HepG2 (cell line): Measurements from ENCODE around the gene UBXN2A. TPM values are rescaled to one million over a fixed set of nuclear protein-coding genes. Genes with fewer than 3 reads are reported as not detected.

Experiments used
- ARID3A ChIP-seq: IDR thresholded peaks from 2 replicates; pipeline ENCODE4 v1.6.1; 2012; ENCODE audit warnings: low read depth, low read length, improper control_type of control experiment
- ATF2 ChIP-seq: sonication (generic); formaldehyde crosslinking; IDR thresholded peaks from 2 replicates; pipeline ENCODE4 v1.4.0; 2020; ENCODE audit warnings: missing genetic modification reagents
- CBX5 ChIP-seq: sonication (generic); formaldehyde crosslinking; IDR thresholded peaks from 2 replicates; pipeline ENCODE4 v1.4.0; 2020; ENCODE audit warnings: missing genetic modification reagents, borderline replicate concordance
- CEBPG ChIP-seq: IDR thresholded peaks from 2 replicates; pipeline ENCODE4 v1.6.1; 2016
- FIP1L1 ChIP-seq: fragments of 200-400 bp; formaldehyde crosslinking; IDR thresholded peaks from 2 replicates; pipeline ENCODE4 v1.6.1; 2018; ENCODE audit warnings: low read depth, mild to moderate bottlenecking, low read length, moderate library complexity, borderline replicate concordance; ENCODE audit not compliant: insufficient read depth
- FOXA1 ChIP-seq, 2 experiments: fragments of 450-650 bp in 1 of 2; sonication (generic) in 1 of 2; formaldehyde crosslinking in 1 of 2; IDR thresholded peaks; 2 replicates each; pipeline versions ENCODE4 v1.4.0 to v1.6.1; 2016 to 2020; ENCODE audit warnings: missing genetic modification reagents in 1 of 2
- FOXO4 ChIP-seq: sonication (generic); formaldehyde crosslinking; conservative IDR thresholded peaks from 2 replicates; pipeline ENCODE4 v1.8.1; 2023; ENCODE audit warnings: missing genetic modification reagents
- FOXP4 ChIP-seq: sonication (generic); formaldehyde crosslinking; IDR thresholded peaks from 2 replicates; pipeline ENCODE4 v1.4.0; 2020; ENCODE audit warnings: missing genetic modification reagents
- GMEB1 ChIP-seq: sonication (generic); formaldehyde crosslinking; IDR thresholded peaks from 2 replicates; pipeline ENCODE4 v1.5.1; 2020; ENCODE audit warnings: missing genetic modification reagents, mild to moderate bottlenecking, borderline replicate concordance
- HHEX ChIP-seq: IDR thresholded peaks from 2 replicates; pipeline ENCODE4 v1.6.1; 2016; ENCODE audit warnings: control low read depth
- KDM5A ChIP-seq: fragments of 200-600 bp; sonication (generic); IDR thresholded peaks from 2 replicates; pipeline ENCODE4 v1.7.0; 2018; ENCODE audit warnings: antibody characterized with exemption, mild to moderate bottlenecking, low read length, borderline replicate concordance
- KLF6 ChIP-seq: IDR thresholded peaks from 2 replicates; pipeline ENCODE4 v1.8.0; 2016; ENCODE audit warnings: missing biosample characterization, missing genetic modification reagents
- MIER2 ChIP-seq: IDR thresholded peaks from 2 replicates; pipeline ENCODE4 v1.6.1; 2016; ENCODE audit warnings: missing biosample characterization, missing genetic modification reagents
- MTF1 ChIP-seq: sonication (generic); formaldehyde crosslinking; IDR thresholded peaks from 2 replicates; pipeline ENCODE4 v1.5.0; 2020; ENCODE audit warnings: missing genetic modification reagents
- NBN ChIP-seq: fragments of 450-650 bp; conservative IDR thresholded peaks from 2 replicates; pipeline ENCODE4 v1.6.1; 2017
- NFATC3 ChIP-seq: sonication (generic); formaldehyde crosslinking; IDR thresholded peaks from 2 replicates; pipeline ENCODE4 v1.5.1; 2020; ENCODE audit warnings: mild to moderate bottlenecking, missing genetic modification reagents
- PAX8 ChIP-seq: sonication (generic); formaldehyde crosslinking; IDR thresholded peaks from 2 replicates; pipeline ENCODE4 v1.8.0; 2022; ENCODE audit warnings: mild to moderate bottlenecking, missing genetic modification reagents, borderline replicate concordance
- RBAK ChIP-seq: sonication (generic); formaldehyde crosslinking; IDR thresholded peaks from 2 replicates; pipeline ENCODE4 v1.5.1; 2020; ENCODE audit warnings: mild to moderate bottlenecking, missing genetic modification reagents
- STAT5B ChIP-seq: sonication (generic); formaldehyde crosslinking; IDR thresholded peaks from 2 replicates; pipeline ENCODE4 v1.4.0; 2020; ENCODE audit warnings: missing genetic modification reagents
- ZNF510 ChIP-seq: sonication (generic); formaldehyde crosslinking; IDR thresholded peaks from 2 replicates; pipeline ENCODE4 v1.4.0; 2020; ENCODE audit warnings: low read depth, mild to moderate bottlenecking, missing genetic modification reagents
- ZNF652 ChIP-seq: IDR thresholded peaks from 2 replicates; pipeline ENCODE4 v1.6.1; 2016; ENCODE audit warnings: low read depth, borderline replicate concordance
- ZNF75D ChIP-seq: sonication (generic); formaldehyde crosslinking; IDR thresholded peaks from 2 replicates; pipeline ENCODE4 v1.8.1; 2023; ENCODE audit warnings: missing genetic modification reagents, mild to moderate bottlenecking, borderline replicate concordance
- polyA plus RNA-seq, 8 experiments: library from polyadenylated mRNA; depleted of rRNA in 3 of 8; stranded (reverse) in 7 of 8; unstranded in 1 of 8; fragments of >200 nt; fragmentation: Illumina TruSeq in 4 of 8; extraction: Trizol in 4 of 8; gene quantifications; 2 replicates each; pipeline versions ENCODE4 v1.2.1 to v1.2.3, GENCODE V29; 2011 to 2016; ENCODE audit warnings: low read depth in 4 of 8, missing spikeins in 1 of 8, mixed read lengths in 1 of 8; ENCODE audit not compliant: insufficient read depth in 1 of 8
- total RNA-seq, 5 experiments: library from RNA; depleted of rRNA; stranded (reverse); fragments of >200 nt; fragmentation: Illumina TruSeq; extraction: Trizol; gene quantifications; 2 replicates each; pipeline ENCODE4 v1.2.3, GENCODE V29; 2016; ENCODE audit warnings: low read depth in 1 of 5

Gene UBXN2A
- total and polyA plus RNA-seq, 2 of the 13 experiments (the other 11 are each of a cell fraction or from before 2014, with no cell fraction given) = 8.3 to 20.9 TPM

GRCh38 chr2:24022324-24022974 lies 82.2 kb downstream of the UBXN2A start (continued):
- TF ChIP-seq PAX8 (CRISPR knock-in tag) = no peak
- TF ChIP-seq KDM5A = no peak
- no peak for TF ChIP-seq STAT5B (CRISPR knock-in tag)
- 0 out of 2 replicates have a peak, but pooled peaks have one; percentile 48 for TF ChIP-seq KLF6 (CRISPR knock-in tag)
- peak; percentile 8; the same call in 1 of the 2 replicates for TF ChIP-seq ARID3A
- peak; percentile 85 for TF ChIP-seq CEBPG (CRISPR knock-in tag)
- no peak for TF ChIP-seq NBN
- TF ChIP-seq MIER2 (CRISPR knock-in tag) = no peak; the same call in 1 of the 2 replicates
- peak; percentile 66; the same call in 1 of the 2 replicates for TF ChIP-seq FOXP4 (CRISPR knock-in tag)
- TF ChIP-seq FOXO4 (CRISPR knock-in tag) = no peak
- TF ChIP-seq ZNF652 = no peak
- TF ChIP-seq CBX5 (CRISPR knock-in tag) = peak; percentile 32; the same call in 1 of the 2 replicates
- no peak for TF ChIP-seq MTF1
- TF ChIP-seq ATF2 (CRISPR knock-in tag) = peak; percentile 82; the same call in 1 of the 2 replicates
- TF ChIP-seq FOXA1 (IDR thresholded peaks at IDR 0.05) = no peak
- peak; percentile 35; the same call in 1 of the 2 replicates for TF ChIP-seq FOXA1 (CRISPR knock-in tag; IDR thresholded peaks at IDR 0.05)
- no peak for TF ChIP-seq FIP1L1
- TF ChIP-seq HHEX (CRISPR knock-in tag) = peak; percentile 77
- 0 out of 2 replicates have a peak, but pooled peaks have one; percentile 17 for TF ChIP-seq RBAK (CRISPR knock-in tag)
- TF ChIP-seq ZNF75D (CRISPR knock-in tag) = no peak
- no peak for TF ChIP-seq GMEB1 (CRISPR knock-in tag)
- no peak for TF ChIP-seq ZNF510 (CRISPR knock-in tag)
- 0 out of 2 replicates have a peak, but pooled peaks have one; percentile 32 for TF ChIP-seq NFATC3 (CRISPR knock-in tag)
